Epithelial cell of proximal tubule (primary cell): ENCODE measurements around the gene MAP3K1. TPM values are rescaled to one million over a fixed set of nuclear protein-coding genes. Genes with fewer than 3 reads are reported as not detected.

Experiments
- DNase-seq: peaks from one replicate; pipeline ENCODE4 v3.0.0-alpha.2; 2011; ENCODE audit warnings: low read depth
- H3K4me3 ChIP-seq: 2 replicates; pipeline ENCODE4 v1.5.1; 2011; ENCODE audit warnings: low read depth, mild to moderate bottlenecking, low read length
- total RNA-seq: library from RNA; depleted of rRNA; stranded (reverse); fragments of >200 nt; gene quantifications from 2 replicates; pipeline ENCODE4 v1.2.3, GENCODE V29; 2015
- TF ChIP-seq, protein P1 (sequence below): conservative IDR thresholded peaks from 2 replicates; pipeline ENCODE4 v1.5.1; 2012; ENCODE audit warnings: low read depth, mild to moderate bottlenecking, low read length

MAP3K1 gene
- total RNA-seq, 1 donor from 2014 or later, result 20.1 TPM

- DNase-seq, result no peak
- H3K4me3 ChIP-seq, result no peak overlapping the region
- TF ChIP-seq, protein P1, sequence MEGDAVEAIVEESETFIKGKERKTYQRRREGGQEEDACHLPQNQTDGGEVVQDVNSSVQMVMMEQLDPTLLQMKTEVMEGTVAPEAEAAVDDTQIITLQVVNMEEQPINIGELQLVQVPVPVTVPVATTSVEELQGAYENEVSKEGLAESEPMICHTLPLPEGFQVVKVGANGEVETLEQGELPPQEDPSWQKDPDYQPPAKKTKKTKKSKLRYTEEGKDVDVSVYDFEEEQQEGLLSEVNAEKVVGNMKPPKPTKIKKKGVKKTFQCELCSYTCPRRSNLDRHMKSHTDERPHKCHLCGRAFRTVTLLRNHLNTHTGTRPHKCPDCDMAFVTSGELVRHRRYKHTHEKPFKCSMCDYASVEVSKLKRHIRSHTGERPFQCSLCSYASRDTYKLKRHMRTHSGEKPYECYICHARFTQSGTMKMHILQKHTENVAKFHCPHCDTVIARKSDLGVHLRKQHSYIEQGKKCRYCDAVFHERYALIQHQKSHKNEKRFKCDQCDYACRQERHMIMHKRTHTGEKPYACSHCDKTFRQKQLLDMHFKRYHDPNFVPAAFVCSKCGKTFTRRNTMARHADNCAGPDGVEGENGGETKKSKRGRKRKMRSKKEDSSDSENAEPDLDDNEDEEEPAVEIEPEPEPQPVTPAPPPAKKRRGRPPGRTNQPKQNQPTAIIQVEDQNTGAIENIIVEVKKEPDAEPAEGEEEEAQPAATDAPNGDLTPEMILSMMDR, result no peak
These were observed 11.5 kb upstream of the MAP3K1 start for GRCh38 chr5:56803894-56804293.

GRCh38 chr5:56807679-56808078 is 7.7 kb upstream of the MAP3K1 start:
- no peak overlapping the region for H3K4me3 ChIP-seq
- DNase-seq, result no peak
- TF ChIP-seq, protein P1, result no peak

DNA sequence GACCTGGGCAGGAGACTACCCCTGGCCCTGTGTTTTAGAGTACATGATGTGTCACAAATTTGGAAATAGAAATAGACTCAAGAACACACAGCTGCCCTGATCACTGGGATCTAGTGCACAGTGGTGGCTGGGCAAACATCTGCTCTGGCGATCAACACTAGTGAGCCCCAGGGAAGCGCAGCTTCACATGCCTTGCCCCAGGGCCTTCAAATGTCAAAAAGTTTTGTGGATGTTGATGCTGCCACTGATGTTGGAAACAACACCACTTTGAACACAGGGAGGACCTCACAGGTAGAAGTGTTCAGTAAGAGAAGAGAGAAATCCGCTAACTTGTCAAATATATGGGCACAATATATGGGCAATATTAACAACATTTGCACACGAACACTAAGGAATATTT is 7.1 kb upstream of the MAP3K1 start:
- H3K4me3 ChIP-seq, result no peak overlapping the region
- TF ChIP-seq, protein P1, result no peak
- no peak for DNase-seq

DNA sequence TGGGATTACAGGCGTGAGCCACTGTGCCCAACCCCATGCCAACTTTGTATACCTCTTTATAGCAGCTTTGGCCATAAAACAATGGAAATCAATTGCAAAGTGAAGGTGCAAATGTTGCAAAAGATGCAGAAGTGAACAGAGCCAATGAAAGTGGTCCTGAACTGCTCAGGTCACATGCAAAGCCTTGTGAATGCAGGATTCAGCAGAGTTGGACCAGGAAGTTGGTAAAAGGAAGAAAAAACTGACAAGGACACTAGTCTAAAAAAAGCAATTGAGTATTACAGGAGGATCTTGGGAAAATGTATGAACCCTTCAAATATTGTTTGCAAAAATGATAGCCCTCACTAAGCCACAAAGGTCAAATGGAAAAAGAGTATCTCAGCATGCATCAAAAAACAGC is 4.5 kb upstream of the MAP3K1 start:
- TF ChIP-seq, protein P1, result no peak
- DNase-seq, result no peak
- H3K4me3 ChIP-seq, result no peak overlapping the region

- no peak overlapping the region for H3K4me3 ChIP-seq
- DNase-seq, result no peak
- TF ChIP-seq, protein P1, result no peak
These were observed 3.2 kb upstream of the MAP3K1 start for GRCh38 chr5:56812110-56812509.

GRCh38 chr5:56813302-56813701 is 2.0 kb upstream of the MAP3K1 start:
- no peak for DNase-seq
- H3K4me3 ChIP-seq, result no peak overlapping the region
- TF ChIP-seq, protein P1, result no peak

DNA sequence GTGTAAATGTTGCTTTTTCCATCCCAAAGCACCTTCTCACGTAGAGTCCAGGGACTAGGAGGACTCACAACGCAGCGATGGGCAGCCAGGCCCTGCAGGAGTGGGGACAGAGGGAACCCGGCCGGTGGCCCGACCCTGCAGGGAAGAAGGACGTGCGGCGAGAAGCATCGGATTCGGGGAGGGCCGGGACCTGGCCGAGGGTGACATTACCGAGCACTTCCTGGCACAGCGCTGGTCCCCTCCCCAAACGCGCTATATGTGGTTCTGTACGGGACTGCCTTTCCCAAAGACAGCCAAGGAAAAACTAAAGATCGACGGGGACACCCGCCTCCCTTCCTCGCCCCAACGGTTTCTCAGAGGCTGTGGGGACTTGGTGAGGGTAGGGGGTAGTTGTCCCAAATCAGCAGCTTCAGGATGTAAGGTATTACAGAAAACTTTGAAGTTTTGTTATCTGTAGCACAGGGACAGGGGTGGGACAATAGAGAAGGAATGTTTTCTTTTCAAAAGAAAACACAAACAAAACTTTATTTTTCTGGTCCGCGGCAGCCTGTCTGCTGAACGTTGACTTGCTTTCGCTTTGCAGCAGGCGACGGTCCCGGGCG is 887 bp upstream of the MAP3K1 start:
- H3K4me3 ChIP-seq, result peak overlapping the region; percentile 85
- TF ChIP-seq, protein P1, result no peak
- no peak for DNase-seq
